Psoas muscle (tissue), 8 donors: ENCODE results near the gene BCAS3. TPM values are rescaled to one million over a fixed set of nuclear protein-coding genes. Genes with fewer than 3 reads are reported as not detected.

Experiments
- ATAC-seq, 4 donors: fragments of 200-7000 bp; cut with Tn5 transposase; one replicate each; pipeline ENCODE4 v1.9.1; 2020; ENCODE audit warnings: moderate library complexity in 3 of 4, mild to moderate bottlenecking in 2 of 4
- DNase-seq, 2 donors: peaks; one replicate each; pipeline ENCODE4 v3.0.0-alpha.2; 2020
- H3K27ac ChIP-seq: fragments of 200-600 bp; one replicate; pipeline ENCODE4 v1.8.0; 2022
- H3K27me3 ChIP-seq, 3 donors: fragments of 200-600 bp in 1 of 3; one replicate each; pipeline versions ENCODE4 v1.6.1 to v1.8.0; 2013 to 2022; ENCODE audit warnings: low read length in 2 of 3, mild to moderate bottlenecking in 2 of 3, moderate library complexity in 1 of 3; ENCODE audit not compliant: insufficient read depth in 3 of 3
- H3K36me3 ChIP-seq, 2 donors: fragments of 200-600 bp in 1 of 2; one replicate each; pipeline versions ENCODE4 v1.6.1 to v1.8.0; 2013 to 2022; ENCODE audit warnings: low read depth in 1 of 2, mild to moderate bottlenecking in 1 of 2, moderate library complexity in 1 of 2; ENCODE audit not compliant: insufficient read depth in 1 of 2
- H3K4me1 ChIP-seq: fragments of 200-600 bp; one replicate; pipeline ENCODE4 v1.8.0; 2022
- H3K4me3 ChIP-seq: fragments of 200-600 bp; one replicate; pipeline ENCODE4 v1.8.0; 2022; ENCODE audit warnings: mild to moderate bottlenecking
- H3K9me3 ChIP-seq: fragments of 200-600 bp; one replicate; pipeline ENCODE4 v1.8.0; 2022
- CTCF ChIP-seq: fragments of 200-600 bp; IDR thresholded peaks from one replicate; pipeline ENCODE4 v1.8.0; 2022; ENCODE audit warnings: antibody characterized with exemption
- WGBS, 3 donors: extraction: QIAGEN DNeasy Blood & Tissue Kit; methylation state at CpG; one replicate each; pipeline versions ENCODE4 v1.1.6 to v1.1.7; 2013; 5-methylcytosine and 5-hydroxymethylcytosine counted together
- intact Hi-C, 2 donors: fragments of 100-400 bp; cut with DNase I; formaldehyde crosslinking; loops; one replicate each; pipeline versions ENCODE4 v1.11.0 to v1.14.2; 2022
- polyA plus RNA-seq, 3 donors: library from polyadenylated mRNA; stranded (reverse); fragments of 200-250 nt; gene quantifications; one replicate each; pipeline ENCODE4 v1.2.3, GENCODE V29; 2013
- total RNA-seq, 4 donors: library from RNA; stranded (reverse); fragmentation: NEBNext Ultra II Directional in 2 of 4; extraction: Animal tissue kit (Norgen Biotek cat#: 25700) in 2 of 4; gene quantifications; one replicate each; pipeline versions ENCODE4 v1.2.1 to v1.2.4, GENCODE V29; 2021 to 2023
- donor health status: healthy with polysubstance abuse.
- donor health status: DM: no; HTN: no; CAD: no; lungs with moderate emphysema.
- donor health status: Bipolar disorder and iron deficiency.
- donor health status: healthy.
- donor health status: DM: yes; HTN: yes; CAD: no.
- donor health status: DM: no; HTN: no; CAD: no.
- donor health status: DM: no; HTN: no; CAD: no.
- donor health status: DM: yes; HTN: yes; CAD: no.

BCAS3 gene
- total and polyA plus RNA-seq, 7 donors: 2.4 to 28.8 (median 15.0) TPM

DNA sequence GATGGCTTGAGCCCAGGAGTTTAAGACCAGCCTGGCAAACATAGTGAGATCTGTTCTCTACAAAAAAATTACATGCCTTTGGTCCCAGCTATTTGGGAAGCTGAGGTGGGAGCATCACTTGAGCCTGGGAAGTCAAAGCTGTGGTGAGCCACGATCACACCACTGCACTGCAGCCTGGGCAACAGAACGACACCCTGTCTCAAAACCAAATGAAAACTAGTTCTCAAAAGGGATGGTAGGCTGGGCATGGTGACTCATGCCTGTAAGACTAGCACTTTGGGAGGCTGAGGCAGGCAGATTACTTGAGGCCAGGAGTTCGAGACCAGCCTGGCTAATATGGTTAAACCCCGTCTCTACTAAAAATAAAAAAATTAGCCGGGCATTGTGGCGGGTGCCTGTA is 46.5 kb upstream of the BCAS3 start:
- TF ChIP-seq CTCF: no peak
- Histone ChIP-seq H3K36me3 (peaks cover 0 to 28% of the 10 kb centered on the region in 2 donors), H3K4me1 (peaks cover 23% of the 10 kb centered on the region), H3K9me3 (no peaks in the 10 kb centered on the region), H3K27ac (no peak overlapping the region), H3K27me3 (no peaks in the 10 kb centered on the region), H3K4me3 (no peak overlapping the region)
- ATAC-seq (no peak), DNase-seq (no peak)
- intact Hi-C loops: loop anchor here in 1 of 2 donors (10.0 kb wide), 1 partner anchor 156 kb away; no protein-coding TSS in a partner anchor
- WGBS, 3 donors: 92 to 97% (median 92%) methylated on average over 6 of the region's 6 CpGs

- no peaks in the 10 kb centered on the region for H3K9me3 ChIP-seq
- no peak overlapping the region for H3K27ac ChIP-seq
- H3K27me3 ChIP-seq: no peaks in the 10 kb centered on the region
- intact Hi-C loops: loop anchor here (2.0 to 10.0 kb wide), 4 partner anchors 37 to 163 kb away; partner anchors contain the start of gene PPM1D (in 1 of the 2)
- no peaks in the 10 kb centered on the region for H3K4me1 ChIP-seq
- DNase-seq (no peak), ATAC-seq (no peak)
- H3K4me3 ChIP-seq: no peak overlapping the region
- H3K36me3 ChIP-seq: peaks cover 0 to 46% of the 10 kb centered on the region in 2 donors
- TF ChIP-seq CTCF: no peak
- 88 to 95% (median 89%) methylated on average over 2 of the region's 2 CpGs for WGBS, 3 donors
Observed at GRCh38 chr17:60637683-60638082, 40.0 kb upstream of the BCAS3 start.

DNA sequence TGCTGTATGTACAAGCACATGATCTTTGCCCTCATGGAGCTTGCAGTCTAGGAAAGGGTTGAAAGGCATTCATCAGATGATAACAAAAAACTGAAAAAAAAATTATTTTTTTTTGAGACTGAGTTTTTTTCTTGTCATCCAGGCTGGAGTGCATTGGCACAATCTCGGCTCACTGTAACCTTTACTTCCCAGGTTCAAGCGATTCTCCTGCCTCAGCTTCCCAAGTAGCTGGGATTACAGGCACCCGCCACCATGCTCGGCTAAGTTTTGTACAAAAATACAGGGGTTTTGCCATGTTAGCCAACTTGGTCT is 38.7 kb upstream of the BCAS3 start:
- intact Hi-C loops: loop anchor here (2.0 to 10.0 kb wide), 3 partner anchors 62 to 164 kb away; no protein-coding TSS in a partner anchor
- Histone ChIP-seq H3K4me3 (no peak overlapping the region), H3K9me3 (no peaks in the 10 kb centered on the region), H3K4me1 (peaks cover 7% of the 10 kb centered on the region), H3K27ac (no peak overlapping the region), H3K27me3 (no peaks in the 10 kb centered on the region), H3K36me3 (peaks cover 0 to 43% of the 10 kb centered on the region in 2 donors)
- WGBS, 3 donors: 76 to 83% (median 79%) methylated on average over 4 of the region's 4 CpGs
- DNase-seq (no peak), ATAC-seq (no peak)
- no peak for TF ChIP-seq CTCF

DNA sequence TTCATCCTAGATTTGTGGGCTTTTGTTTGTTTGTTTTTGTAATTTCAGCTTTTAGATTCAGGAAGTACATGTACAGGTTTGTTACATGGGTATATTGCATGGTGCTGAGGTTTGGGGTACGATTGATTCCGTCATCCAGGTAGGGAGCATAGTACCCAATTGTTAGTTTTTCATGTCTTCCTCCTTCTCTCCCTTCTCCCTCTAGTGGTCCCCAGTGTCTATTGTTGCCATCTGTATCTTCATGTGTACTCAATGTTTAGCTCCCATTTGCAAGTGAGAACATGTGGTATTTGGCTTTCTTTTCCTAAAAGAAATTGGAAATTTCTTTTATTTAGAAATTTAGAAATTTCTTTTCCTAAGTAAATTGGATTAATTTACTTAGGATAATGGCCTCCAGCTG is 37.1 kb upstream of the BCAS3 start:
- no peak for TF ChIP-seq CTCF
- intact Hi-C loops: loop anchor here in 1 of 2 donors (5.0 kb wide), 1 partner anchor 38 kb away; the partner anchor contains the start of gene PPM1D
- 66 to 89% (median 88%) methylated on average over 2 of the region's 2 CpGs for WGBS, 3 donors

GRCh38 chr17:60641126-60641525 is 36.5 kb upstream of the BCAS3 start:
- Histone ChIP-seq H3K36me3 (peaks cover 0 to 22% of the 10 kb centered on the region in 2 donors), H3K4me1 (peaks cover 7% of the 10 kb centered on the region), H3K4me3 (no peak overlapping the region), H3K9me3 (no peaks in the 10 kb centered on the region), H3K27me3 (no peaks in the 10 kb centered on the region), H3K27ac (no peak overlapping the region)
- WGBS, 3 donors: 81 to 87% (median 84%) methylated on average over 3 of the region's 3 CpGs
- intact Hi-C loops: loop anchor here in 1 of 2 donors (5.0 kb wide), 1 partner anchor 39 kb away; the partner anchor contains the start of gene PPM1D
- ATAC-seq (no peak), DNase-seq (no peak)
- no peak for TF ChIP-seq CTCF

More for the DNA sequence above, 37.1 kb upstream of the BCAS3 start:
- H3K9me3 ChIP-seq: no peaks in the 10 kb centered on the region
- DNase-seq: no peak
- peaks cover 0 to 28% of the 10 kb centered on the region in 2 donors for H3K36me3 ChIP-seq
- H3K27me3 ChIP-seq: no peaks in the 10 kb centered on the region
- H3K27ac ChIP-seq: no peak overlapping the region
- no peak for ATAC-seq
- H3K4me1 ChIP-seq: peaks cover 7% of the 10 kb centered on the region
- no peak overlapping the region for H3K4me3 ChIP-seq
